IPS-18c (cell line): ENCODE measurements around the gene HS6ST1.
"Not testable (repeated sequence)": the region's sequence is repeated elsewhere in the genome, so short reads cannot be mapped to it uniquely, and the experiment has no call there.

ENCODE experiments used
- H3K4me3 ChIP-seq: 2 replicates; pipeline ENCODE4 v1.7.0; 2013; ENCODE audit warnings: low read depth, mild to moderate bottlenecking, low read length, moderate library complexity; ENCODE audit not compliant: insufficient read depth
- H3K9me3 ChIP-seq: one replicate; pipeline ENCODE4 v1.6.1; 2013; ENCODE audit warnings: mild to moderate bottlenecking, low read length, moderate library complexity; ENCODE audit not compliant: control insufficient read depth, insufficient read depth

Gene HS6ST1

DNA sequence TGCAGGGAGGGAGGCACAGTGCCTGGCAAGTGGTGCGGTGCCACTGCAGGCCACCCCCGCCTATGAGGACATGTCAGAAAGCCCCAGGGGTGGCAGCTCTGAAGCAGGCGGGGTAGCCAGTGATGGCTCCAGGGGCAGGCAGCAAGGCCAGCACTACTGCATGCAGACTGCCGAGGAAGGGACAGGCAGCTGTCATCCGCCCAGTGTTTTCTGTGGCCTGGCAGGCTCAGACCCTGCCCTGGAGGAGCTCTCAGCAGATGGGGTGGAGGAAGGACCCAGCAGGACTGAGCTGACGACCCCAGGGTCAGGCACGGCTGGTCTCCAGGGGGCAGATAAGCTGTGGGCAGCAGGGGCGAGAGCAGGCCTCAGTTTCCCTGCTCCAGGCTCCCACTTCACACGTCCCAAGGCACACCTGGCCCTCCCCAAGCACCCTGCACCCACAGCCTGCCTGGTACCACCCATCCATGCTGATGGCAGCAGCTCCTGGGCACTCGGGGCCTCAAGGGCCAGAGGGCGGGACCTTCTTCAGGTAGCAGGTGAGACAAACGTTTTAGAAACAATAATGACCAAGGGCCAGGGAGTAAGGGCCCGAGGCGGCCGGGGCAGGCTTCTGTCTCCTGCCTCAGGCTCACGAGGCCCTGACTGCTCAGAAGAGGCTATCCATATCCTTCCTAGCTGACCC is 48.5 kb downstream of the HS6ST1 start:
- H3K4me3 ChIP-seq, result no peak overlapping the region
- H3K9me3 ChIP-seq, result no peaks in the 10 kb centered on the region

DNA sequence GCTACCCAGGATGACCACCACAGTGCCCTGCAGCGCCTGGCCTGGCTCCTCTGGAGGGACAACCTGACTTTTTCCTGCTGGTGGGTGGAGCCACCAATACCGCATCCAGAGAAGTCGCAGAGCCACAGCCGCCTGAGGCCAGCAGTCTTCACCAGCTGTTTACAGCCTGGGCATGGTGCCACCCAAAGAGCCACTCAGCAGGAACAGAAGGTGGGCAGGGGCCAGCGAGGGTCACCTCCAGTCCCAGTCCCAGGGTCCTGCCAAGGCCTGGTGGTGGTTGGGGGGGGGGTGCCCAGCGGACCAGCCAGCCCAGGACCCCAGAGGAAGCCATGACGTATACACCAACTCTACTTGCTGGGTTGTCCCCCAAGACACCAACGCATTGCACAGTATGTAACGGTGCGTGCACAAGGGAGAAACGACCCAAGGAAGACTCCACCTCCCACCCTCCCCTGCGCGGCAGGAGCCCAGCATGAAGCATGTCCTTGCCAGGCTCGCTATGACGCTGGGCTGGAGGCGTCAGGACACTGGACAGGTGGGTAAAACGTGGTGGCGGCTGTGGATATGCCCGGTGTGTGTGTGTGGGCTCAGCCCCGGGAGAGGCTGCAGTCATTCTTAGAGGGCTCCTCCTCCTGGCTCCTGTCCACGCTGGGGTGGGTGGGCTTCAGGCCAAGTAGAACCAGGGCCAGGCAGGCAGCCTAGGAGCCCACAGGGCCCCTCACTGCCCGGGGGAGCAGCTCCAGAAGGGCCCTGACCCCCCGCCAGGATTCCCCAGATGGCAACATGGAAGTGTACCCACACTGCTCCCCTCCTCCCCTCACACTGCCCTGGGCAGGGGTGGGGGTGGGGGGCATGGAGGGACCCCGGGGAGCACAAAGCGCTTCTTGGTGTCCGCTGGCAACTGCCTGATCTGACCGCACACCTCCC is 49.3 kb downstream of the HS6ST1 start:
- no peak overlapping the region for H3K4me3 ChIP-seq

DNA sequence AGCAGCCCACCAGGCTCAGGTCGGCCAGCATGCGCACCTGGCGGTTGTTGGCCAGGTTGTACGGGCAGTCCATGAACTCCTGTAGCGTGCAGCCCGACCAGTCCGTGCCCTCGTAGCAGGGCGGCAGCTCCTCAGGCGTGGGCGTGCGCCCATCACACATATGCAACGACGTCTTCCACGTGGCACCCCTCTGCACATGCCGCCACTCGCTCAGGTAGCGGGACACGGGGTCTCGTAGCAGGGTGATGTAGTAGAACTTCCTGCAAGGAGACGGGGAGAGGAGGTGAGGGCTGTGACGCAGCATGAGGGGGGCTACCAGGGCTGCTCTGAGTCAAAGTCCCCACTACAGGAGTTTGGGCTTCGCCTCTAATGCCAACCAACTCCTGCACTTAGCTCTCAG is 50.1 kb downstream of the HS6ST1 start:
- not testable (repeated sequence) for H3K9me3 ChIP-seq, H3K4me3 ChIP-seq

More for the DNA sequence above, 49.3 kb downstream of the HS6ST1 start:
- no peaks in the 10 kb centered on the region for H3K9me3 ChIP-seq

DNA sequence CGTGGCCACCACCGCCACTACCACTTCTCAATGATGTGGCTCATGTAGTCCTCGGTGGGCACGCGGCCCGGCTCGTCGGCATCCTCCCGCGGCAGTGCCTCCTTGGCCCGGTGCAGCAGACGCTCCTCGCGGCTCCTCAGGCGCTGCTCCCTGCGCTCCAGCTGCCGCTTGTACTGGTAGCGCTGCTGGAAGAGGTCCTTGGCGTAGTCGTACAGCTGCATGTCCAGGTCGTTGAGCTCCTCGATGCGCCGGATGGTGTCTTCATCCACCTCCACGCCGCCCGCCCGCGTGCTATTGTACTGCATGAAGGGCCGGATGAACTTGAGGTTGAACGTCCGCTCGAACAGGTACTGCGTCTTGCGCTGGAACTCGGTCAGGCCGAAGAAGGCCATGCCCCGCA is 50.5 kb downstream of the HS6ST1 start:
- not testable (repeated sequence) for H3K9me3 ChIP-seq, H3K4me3 ChIP-seq

DNA sequence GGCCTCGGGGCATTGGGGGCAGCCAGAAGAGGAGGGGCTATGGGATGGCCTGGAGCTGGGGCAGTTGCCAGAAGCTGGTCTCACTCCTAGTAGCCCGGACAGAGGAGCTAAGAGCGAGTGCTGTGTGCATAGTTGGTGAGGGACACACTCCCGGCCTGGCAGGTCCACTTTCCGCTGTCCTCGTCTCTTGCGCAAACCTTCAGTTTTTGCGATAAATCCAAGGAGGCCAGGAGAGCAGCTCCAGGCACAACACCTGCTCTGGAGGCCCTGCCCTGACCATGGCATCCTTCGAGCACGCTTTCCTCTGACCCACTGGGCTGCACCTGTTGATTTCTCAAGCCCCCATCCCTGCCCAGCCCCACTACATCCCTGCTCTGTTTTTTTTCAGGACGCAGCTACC is 51.0 kb downstream of the HS6ST1 start:
- not testable (repeated sequence) for H3K9me3 ChIP-seq, H3K4me3 ChIP-seq

DNA sequence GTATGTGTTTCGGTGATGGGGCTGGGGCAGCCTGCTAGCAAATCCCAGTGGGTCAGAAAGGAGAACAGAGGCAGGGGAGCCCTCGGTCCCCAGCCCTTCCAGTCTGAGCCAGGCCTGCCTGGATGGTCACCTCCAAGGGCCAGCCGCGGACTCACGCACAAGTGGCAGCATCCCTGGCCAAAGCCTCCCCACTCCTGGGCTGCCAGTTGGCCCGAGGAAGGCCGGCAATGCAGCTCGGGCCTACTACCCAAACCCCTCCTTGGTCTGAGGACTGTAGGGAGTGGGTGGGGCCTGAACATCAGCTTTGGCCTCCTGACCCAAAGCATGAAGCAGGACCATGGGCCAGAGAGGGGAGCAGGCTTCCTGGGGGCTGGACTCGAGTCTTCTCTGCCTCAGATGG is 51.5 kb downstream of the HS6ST1 start:
- not testable (repeated sequence) for H3K9me3 ChIP-seq

DNA sequence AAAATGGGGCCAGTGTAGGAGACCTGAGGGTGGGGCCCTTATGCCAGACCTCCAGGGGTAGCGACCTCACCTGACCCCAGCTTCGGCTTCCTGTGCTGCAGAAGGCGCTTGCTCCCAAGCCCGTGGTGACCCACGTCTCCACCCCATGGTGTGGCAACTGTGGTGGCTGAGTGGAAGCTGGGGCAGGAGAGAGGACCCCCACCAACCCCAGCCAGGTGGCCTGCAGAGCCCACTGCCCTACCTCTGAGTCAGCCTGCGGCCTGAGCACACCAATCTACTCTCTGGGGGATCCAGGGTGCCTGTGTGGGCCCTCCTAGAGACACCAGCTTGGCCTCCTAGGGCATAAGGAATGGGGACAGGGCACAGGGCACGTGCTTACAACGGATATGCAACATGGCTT is 52.2 kb downstream of the HS6ST1 start:
- H3K9me3 ChIP-seq, H3K4me3 ChIP-seq: not testable (repeated sequence)

More for the DNA sequence above, 51.5 kb downstream of the HS6ST1 start:
- H3K4me3 ChIP-seq, result not testable (repeated sequence)

DNA sequence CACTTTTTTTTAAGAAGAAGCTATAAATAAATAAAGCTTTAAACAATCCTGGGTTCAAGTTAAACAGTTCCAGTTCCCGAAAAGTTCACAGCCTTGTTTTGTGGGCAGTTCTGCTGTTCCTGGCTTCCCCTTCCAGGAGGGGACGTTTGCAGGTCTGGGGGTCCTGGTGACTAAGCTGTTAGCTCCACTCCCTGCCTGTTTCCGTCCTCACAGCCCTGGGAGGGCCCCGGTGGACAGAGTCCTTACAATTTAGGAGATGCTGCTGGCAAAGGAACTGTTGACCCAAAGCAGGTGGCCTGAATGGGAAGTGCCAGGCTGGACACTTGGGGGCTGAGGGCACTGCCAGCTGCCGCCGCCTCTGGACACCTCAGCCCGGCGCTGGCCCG is 53.1 kb downstream of the HS6ST1 start:
- H3K9me3 ChIP-seq, H3K4me3 ChIP-seq: not testable (repeated sequence)

DNA sequence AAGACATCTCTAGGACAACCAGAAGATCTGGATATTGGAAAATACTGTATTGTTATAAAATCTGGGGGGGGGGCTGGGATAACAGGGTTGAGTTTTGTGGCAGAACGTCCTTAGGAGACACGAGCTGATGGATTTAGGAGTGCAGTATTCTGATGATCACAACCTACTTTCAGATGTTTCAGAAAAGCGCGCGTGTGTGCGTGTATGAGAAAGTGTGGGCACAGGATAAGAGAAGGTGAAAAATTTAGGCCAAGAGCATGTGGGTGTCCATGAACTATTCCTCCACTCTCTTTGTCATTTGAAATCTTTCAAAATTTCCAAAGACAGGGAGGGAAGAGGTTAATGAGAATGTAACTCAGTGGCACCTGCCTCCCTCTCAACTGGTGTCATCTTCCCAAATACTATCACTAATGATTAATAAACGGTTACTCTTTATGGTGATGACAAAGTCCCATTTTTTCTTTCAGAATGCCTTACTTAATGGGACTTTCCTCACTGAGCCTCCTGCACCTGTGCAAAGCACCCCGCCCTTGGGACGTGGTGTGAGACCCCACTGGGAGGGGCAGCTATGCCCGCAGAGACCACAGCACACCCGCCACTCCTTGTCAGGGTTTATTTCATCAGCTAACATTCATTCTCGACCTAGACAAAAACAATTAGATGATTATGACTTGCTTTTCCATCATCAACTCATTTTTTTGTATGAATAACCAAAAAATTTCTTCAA is 53.6 kb downstream of the HS6ST1 start:
- Histone ChIP-seq H3K4me3 (no peak overlapping the region), H3K9me3 (no peaks in the 10 kb centered on the region)

DNA sequence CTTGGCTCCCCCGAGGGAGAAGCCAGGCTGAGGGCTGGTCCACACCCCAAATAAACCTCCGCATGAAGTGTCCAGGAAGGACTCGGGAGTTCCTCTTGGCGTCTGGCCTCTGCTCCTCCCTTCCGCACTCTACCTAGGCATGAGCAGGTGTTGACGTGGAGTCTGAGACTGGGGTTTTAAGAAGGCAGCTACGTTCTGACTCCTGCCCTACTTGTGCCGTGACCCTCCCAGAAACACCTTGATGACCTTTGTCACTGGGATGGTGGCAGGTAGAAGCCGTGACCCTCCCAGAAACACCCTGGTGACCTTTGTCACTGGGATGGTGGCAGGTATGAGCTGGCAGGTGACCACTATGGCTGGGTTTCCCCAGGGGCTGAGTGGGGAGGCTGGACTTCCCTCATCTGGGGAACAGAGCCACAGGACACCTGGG is 54.8 kb downstream of the HS6ST1 start:
- no peak overlapping the region for H3K4me3 ChIP-seq
- H3K9me3 ChIP-seq, result no peaks in the 10 kb centered on the region

DNA sequence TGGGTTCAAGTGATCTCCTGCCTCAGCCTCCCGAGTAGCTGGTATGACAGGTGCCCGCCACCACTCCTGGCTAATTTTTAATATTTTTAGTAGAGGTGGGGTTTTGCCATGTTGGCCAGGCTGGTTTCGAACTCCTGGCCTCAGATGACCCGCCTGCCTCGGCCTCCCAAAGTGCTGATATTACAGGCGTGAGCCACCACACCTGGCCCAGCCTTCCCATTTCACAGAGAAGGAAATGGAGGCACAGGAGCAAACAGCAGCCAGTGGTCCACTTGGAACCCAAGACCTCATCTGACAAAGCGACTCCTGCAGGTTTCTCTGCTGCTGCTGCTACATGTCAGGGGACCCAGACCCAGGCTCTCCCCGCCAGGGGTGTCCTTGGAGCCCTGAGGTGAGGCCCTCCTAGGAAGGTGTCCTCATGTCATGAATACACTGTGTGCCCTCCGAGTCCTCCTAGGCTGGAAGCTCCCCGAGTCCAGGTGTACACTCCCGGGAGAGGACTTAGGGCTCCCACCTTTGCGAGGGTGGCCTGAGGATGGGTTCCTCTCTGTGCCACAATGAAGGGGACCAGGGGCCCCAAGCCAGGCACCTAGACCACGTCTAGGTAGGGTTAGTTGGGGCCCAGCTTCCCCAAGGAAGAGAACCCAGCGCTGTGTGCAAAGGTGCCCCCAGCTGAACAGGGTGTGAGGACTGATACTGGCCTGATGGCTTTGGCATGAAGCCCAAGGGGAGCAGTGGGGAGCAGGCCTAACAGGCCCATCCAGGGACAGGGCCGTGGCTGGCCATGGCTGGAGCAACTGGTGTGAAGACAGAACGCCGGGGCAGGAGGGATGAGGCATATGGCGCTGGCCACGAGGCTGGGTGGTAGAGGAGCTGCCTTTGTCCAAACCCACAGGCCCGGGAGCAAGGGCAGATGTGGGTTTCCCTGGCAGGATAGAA is 56.1 kb downstream of the HS6ST1 start:
- Histone ChIP-seq H3K4me3 (no peak overlapping the region), H3K9me3 (no peaks in the 10 kb centered on the region)

DNA sequence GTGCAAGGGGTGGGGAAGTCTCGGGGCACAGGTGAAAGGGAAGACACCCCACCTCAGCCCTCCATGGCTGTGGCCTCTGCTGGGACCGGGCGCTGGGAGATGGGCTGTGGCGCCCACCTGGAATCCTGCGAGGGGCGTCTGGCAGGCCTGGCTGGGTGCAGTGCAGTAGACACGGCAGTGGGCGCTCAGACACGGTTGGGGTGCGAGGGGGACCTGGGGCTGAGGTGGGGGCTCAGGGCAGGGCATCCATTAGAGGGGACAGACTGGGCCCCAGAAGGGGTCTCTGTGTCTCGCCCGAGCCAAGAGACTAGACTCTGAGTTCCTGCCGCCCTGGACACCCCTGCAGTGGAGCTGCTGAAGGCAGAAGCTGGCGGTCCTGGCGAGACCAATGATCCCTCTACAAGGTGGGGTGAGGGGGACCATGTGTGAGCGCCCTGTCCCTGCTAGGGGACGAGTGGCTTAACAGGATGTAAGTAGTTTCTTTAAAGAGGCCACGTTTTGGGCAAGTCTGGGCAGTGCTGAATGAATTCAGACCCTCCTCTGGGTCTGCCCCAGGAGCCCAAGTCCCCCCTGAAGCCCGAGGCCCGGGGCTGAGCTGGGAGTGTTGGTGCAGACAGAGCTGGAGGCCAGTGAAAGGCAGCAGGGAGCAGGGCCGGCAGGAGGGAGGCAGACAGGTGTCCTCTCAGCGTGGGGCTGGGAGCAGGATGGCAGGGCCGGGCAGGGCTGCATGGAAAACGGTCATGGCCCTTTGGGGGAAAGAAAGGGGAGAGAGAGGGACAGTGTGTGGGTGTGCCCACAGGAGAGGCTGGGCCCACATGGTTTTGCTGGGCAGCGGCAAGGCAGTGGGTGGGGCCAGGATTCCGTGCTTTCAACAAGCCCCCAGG is 57.2 kb downstream of the HS6ST1 start:
- H3K9me3 ChIP-seq, result no peaks in the 10 kb centered on the region
- H3K4me3 ChIP-seq, result no peak overlapping the region

DNA sequence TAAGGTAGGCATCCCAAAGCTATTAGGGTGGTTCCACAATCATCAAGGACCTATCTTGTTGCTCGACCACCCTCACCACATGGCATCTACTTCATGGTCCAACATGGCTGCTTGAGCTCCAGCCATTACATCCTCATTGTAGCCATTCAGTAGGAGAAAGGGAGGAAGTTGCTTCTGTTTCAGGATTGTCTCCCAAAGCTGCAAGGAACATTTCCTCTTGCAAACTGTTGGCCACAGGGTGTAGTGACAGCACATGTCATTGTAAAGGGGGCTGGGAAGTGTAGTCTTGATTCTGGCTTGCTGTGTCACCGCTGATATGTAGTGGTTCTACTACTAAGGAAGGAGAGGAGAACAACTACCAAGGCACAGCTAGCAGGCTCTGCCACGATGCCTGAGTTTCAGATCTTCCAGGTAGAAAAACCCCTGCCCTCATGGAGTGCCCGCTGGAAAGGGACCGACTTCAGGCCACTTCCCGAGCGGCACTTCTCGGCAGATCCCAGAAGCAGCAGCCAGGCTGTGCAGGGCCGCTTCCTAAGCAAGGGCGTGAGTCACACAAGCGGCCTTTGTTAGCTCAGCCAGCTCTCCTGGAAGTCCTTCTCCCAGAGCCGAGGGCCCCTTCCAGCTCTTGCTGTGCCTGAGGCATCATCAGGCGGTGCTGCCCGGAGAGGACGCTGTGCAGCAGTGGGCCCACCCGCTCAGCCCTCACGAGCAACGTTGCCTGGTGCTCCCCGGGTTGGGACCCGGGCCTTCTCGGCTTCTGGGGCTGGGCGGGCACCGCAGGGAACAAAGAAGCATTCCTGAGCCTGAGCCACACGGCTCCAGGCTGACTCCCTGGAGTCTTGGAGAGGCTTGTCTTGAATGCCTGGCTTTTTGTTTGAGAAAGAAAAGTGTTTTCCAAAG is 58.2 kb downstream of the HS6ST1 start:
- Histone ChIP-seq H3K9me3 (no peaks in the 10 kb centered on the region), H3K4me3 (no peak overlapping the region)

DNA sequence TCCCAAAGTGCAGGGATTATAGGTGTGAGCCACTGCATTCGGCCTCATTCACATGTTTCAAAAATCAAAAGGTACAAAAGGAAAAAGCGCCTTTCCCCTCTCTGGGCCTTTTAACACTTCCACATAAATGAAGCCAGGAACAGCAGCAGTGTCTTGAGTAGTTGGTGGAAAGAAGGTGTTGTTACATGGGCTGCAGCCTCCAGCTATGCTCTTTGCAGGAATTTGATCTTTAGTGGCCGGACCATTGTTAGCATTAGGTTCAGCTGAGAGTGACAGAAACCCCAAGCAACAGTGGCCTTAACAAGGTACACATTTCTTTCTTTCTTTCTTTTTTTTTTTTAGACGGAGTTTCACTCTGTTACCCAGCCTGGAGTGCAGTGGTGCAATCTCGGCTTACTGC is 59.1 kb downstream of the HS6ST1 start:
- H3K9me3 ChIP-seq, result no peaks in the 10 kb centered on the region
- H3K4me3 ChIP-seq, result no peak overlapping the region

DNA sequence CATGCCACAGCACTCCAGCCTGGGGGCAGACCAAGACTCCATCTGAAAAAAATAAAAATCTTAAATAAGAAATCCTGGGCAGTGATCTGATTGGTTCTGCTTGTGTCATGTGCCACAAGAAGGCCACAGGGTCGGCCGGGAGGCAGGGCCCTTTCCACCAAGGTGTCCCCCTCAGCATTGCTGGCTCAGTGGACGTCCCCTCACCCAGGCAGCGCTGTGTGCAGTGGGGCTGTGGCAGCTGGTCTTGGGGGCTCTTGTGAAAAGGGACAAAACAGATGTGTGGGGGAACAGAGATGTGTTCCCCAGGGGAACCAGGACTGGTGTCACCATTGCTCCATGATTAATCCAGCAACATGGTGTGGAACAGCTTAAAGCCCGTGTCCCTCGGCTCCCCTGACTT is 60.5 kb downstream of the HS6ST1 start:
- Histone ChIP-seq H3K4me3 (no peak overlapping the region), H3K9me3 (no peaks in the 10 kb centered on the region)
